CD4-positive, alpha-beta T cell treated with Interleukin-2 at 100 ng/mL for 4 hours (primary cell): ENCODE measurements around the gene SLAMF1.
"Not testable (repeated sequence)": the region's sequence is repeated elsewhere in the genome, so short reads cannot be mapped to it uniquely, and the experiment has no call there.

Experiments
- DNase-seq: peaks from one replicate; pipeline ENCODE4 v3.0.0-alpha.2; 2020; ENCODE audit warnings: low spot score

The SLAMF1 gene

DNA sequence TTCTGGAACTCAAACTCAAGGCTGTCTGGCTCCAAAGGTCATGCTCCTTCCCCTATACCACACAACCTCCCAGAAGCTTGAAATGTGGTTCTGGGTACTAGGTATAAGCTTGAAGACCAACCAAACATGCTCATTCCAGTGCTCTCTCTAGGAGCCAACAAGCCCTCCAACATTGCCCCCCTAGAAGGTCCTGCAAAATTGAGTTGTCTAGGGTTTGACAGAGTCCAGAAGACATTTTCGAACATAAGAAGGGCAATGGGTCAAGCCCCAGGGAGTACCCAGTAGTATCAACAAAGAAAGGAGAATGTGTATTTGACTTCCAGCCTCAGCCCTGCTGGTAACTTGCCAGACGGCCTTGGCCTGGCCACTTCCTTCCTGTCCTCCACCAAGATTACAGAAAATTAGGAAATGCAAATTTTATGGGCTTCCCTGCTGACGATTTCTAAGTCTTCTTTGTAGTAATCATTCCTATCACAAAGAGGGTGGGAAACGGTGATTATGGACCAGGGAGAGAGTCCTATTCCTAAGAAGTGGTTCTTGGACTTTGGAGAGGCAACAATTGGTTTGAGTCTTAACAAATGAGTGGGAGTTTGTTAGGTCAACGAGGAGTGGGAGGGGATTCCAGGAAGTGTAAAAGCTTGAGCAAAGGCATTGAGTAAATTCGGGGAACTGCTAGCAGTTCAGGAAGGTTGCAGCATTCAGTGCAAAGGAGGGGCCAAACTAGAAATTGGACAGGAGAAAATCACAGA is 18.7 kb upstream of the SLAMF1 start:
- no peak for DNase-seq

DNA sequence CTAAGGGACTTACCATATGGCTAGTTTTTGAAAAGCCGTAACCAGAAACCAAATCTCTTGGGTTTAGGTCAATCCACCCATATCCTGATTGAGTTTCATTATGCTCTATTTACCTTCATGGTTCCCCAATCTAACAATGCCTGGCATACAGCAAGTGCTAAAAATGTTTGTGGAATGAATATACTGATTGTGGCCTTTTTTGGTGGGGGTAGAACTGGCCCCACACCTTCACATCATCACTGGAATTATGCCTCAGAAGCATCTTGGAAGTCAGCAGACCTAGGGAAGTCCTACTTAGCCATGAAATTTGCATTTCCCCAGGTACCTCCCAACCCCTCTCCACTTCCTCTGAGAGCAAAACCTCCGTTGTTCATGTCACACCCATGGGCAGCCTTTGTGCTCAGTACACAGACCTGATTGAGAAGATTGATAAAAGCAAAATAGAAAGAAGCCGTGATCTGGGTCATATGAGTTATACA is 17.8 kb upstream of the SLAMF1 start:
- peak; percentile 61 for DNase-seq

DNA sequence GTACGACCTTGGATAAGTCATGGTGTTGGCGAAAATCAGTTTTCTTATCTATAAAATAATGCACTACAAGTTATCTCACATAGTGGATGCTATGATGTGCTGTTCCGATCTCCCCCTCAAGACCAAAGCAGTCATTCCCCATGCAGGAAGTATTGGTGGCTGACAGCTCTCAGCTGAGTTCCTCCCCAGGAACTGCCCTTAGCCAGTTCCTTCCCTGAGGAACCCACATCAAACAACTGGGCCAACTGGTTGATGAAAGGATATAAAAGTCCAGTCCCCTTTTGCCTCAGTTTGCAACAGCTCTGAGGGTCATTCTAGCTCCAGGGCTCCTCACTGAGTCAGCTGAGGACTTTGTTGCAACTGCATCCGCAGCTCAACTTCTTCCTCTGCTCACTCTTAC is 16.1 kb upstream of the SLAMF1 start:
- no peak for DNase-seq

DNA sequence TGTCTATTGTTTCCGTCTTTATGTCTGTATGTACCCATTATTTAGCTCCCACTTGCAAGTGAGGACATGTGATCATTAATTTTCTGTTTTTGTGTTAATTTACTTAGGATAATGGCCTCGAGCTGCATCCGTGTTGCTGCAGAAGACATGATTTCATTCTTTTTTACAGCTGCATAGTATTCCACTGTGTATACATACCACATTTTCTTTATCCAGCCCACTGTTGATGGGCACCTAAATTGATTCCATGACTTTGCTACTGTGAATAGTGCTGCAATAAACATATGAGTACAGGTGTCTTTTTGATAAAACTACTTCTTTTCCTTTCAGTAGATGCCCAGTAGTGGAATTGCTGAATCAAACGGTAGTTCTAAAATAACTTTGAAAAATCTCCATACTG is 12.7 kb upstream of the SLAMF1 start:
- no peak for DNase-seq

DNA sequence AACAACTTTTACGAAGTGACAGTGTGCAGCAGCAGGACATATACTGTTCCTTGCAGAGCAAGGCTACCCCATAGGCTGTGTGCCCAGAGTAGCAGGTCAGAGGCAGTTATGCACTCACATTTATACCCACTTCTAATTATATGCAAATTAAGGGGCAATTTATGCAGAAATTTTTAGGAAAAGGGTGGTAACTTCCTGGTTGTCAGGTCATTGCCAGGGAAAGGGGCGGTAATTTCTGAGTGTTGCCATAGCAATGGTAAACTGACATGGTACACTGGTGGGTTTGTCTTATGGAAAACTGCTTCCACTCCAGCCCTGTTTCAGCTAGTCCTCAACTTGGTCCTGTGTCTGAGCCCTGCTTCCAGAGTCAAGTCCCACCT is 12.0 kb upstream of the SLAMF1 start:
- no peak for DNase-seq

DNA sequence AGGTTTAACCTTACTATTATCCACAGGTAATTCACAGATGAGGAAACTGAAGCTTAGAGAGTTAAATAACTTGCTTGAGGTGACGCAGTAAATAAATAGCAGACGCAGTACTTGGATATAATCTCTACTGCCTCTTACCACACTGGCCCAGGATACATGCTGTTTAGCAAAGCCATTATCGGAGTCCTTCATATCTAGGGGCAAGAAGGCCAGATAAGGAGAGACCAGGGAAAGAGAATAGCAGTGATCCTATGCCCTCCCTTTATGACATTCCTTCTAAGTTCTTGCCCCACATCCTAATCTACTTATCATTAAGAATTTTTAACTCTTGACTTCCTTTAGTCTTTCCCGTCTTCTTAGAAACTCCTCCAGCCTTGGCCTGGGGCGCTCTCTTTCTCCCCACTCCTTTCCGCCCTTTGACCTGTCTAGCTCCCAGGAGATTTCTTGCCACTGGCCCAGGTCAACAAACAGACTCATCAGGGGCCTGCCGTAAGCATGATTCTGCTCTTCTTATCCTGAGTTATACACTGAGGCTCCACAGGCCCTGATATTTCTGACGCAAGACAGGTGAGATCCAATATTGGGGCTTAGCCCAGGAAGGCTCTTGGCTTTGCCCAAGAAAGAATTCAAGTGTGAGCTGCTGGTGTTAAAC is 11.4 kb upstream of the SLAMF1 start:
- no peak for DNase-seq

DNA sequence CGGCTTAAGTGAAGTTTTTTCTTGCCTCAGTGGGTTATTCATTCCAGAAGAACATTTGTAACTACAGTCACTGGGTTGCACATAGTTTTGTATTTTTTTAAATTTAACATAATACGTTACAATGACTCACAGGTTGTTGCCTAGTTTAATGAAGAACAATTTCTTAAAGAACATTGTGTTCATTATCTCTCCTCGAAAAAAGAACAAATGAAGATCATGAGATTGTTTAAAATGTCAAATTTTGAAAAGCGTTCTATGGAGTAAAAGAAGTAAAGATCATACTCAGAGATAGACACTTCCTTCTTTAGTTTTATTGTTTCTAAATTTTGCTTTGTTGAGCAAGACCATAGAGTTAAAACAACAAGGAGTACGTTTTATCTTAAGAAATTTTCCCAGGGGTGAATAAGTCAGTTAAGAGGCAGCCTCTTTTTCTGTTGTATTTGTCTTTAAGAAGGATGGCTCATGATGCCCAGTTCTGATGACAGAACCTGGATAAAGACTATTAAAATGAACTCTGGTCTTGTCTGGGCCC is 10.5 kb upstream of the SLAMF1 start:
- DNase-seq: no peak

DNA sequence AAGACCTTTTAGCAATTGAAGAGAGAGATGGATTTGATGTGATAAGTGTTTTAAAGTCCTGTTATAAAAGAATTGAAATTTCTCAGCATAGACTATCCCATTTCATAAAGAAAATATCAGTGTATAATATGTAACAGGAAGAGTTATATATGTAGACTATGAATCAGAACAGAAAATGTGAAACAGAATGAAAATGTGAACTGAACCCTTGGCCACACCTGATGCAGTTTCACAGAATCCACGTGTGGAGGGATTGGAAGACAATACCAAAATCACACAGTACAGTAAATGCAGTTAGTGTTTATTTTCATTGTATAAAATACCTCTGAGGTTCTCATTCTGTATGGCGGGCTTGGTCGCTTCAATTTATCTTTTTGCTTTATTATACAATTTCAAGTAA is 9.9 kb upstream of the SLAMF1 start:
- DNase-seq: no peak

DNA sequence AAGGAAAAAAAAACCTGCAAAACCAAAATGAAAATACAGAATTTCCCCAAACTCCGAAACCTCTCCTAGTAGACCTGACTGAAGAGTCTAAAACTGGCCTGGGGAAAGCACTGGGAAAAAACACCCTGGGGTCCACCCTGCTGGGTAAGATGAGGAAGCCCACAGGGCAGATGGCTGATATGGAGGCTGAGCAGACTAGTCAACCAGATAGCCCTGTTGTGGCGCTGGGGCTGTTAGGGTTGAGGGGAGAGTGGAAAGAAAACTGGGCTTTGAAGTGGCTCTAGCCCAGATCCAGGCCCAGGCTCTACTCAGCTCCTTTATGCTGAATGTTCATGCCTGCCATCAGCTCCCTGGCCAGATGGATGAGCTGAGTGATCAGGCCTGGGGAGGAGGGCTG is 6.8 kb upstream of the SLAMF1 start:
- DNase-seq: no peak

DNA sequence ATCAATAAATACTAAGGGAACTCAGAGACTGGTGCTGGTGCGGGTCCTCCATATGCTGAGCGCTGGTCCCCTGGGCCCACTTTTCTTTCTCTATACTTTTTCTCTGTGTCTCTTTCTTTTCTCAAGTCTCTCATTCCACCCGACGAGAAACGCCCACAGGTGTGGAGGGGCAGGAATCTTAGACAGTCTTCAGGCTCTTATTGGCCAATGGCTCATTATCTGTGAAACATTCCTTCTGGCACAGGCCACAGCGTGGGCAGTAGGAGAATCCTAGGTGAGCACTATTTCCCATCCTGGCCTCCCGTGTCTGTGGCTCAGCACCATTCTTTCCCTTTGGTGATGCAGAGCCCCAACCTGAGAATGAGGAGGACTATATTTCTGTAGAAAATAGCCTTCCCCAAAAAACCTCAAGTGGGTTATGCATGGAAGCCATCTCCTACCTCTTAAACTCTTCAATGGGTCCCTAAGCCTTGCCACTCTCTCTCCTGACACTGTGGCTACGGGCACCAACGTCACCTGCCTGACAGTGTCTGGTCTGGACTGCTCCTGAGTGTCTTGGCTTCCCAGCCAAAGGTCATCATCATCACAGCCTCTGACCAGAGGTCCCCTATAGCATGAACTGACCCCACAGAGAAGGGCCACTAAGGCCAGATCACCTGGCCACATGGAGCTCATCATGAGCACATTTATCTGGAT is 6.2 kb upstream of the SLAMF1 start:
- no peak for DNase-seq

DNA sequence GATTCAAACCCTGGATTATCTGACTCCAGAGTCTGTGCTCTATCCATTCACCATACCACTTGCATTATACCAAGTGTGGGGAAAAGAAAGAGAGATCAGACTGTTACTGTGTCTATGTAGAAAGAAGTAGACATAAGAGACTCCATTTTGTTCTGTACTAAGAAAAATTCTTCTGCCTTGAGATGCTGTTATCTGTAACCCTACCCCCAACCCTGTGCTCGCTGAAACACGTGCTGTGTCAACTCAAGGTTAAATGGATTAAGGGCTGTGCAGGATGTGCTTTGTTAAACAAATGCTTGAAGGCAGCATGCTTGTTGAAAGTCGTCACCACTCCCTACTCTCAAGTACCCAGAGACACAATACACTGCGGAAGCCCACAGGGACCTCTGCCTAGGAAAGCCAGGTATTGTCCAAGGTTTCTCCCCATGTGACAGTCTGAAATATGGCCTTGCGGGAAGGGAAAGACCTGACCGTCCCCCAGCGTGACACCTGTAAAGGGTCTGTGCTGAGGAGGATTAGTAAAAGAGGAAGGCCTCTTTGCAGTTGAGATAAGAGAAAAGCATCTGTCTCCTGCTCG is 5.3 kb upstream of the SLAMF1 start:
- not testable (repeated sequence) for DNase-seq

DNA sequence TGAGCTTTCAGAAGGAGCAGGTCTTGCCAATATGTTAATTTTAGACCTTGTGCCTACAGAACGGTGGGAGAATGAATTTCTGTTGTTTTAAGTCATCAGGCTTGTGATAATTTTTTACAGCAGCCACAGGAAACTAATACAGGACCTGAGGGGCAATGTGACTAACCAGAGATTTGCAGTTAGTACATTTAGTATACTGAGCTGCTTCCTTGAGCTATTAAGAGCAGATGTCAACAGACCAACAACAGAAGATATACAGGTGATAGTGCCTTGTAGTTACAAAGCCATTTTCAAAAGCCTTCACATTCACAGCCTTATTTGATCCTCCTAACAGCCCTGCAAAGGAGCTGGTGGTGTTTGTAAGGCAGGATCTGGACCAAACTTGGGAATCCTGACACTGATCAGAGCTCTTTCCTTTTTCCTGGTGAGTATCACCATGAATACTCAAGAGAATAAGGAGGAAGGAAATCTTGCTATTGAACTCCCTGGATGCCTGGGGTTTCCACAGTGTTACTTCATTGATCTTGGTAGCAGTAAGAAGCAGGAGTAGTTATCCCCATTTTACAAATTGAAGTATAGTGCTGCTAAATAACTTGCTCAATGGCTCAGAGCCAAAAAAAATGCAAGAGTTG is 4.7 kb upstream of the SLAMF1 start:
- DNase-seq: no peak

DNA sequence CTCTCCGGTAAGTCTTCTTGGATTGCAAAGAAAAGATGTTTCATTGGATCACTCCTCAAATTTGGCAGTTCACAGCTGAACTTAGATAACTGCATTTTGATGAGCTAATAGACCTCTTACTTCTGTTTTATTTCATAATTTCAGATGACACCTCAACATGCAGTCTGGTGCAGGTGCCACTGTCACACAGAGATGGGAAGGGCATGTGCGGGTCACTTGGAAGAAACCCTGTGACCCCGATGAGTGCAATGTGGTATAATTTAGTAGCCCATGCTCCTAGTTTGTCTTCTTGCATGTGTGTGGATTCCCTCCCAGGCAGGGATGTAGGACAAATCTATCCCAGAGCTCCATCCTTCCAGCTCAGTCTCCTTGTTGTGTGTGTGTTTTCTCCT is 481 bp upstream of the SLAMF1 start:
- DNase-seq: no peak

DNA sequence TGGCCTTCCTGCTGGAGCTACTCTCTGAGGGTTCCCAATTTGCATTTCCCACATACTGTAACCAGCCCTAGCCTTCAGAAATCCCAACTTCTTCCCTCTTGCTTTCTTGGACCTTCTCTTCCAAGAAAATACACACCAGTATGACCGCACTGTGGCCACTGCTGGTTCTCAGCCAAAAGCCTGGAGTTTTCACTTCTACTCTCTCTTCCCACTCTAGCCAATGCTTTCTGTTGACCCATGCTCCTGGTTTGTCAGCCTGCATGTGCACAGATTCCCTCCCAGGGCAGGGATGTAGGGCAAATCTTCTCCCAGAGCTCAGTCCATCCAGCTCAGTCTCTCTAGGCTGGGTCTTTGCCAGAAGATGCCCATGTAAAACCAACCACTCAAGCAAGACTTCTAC is 664 bp downstream of the SLAMF1 start:
- DNase-seq: no peak

DNA sequence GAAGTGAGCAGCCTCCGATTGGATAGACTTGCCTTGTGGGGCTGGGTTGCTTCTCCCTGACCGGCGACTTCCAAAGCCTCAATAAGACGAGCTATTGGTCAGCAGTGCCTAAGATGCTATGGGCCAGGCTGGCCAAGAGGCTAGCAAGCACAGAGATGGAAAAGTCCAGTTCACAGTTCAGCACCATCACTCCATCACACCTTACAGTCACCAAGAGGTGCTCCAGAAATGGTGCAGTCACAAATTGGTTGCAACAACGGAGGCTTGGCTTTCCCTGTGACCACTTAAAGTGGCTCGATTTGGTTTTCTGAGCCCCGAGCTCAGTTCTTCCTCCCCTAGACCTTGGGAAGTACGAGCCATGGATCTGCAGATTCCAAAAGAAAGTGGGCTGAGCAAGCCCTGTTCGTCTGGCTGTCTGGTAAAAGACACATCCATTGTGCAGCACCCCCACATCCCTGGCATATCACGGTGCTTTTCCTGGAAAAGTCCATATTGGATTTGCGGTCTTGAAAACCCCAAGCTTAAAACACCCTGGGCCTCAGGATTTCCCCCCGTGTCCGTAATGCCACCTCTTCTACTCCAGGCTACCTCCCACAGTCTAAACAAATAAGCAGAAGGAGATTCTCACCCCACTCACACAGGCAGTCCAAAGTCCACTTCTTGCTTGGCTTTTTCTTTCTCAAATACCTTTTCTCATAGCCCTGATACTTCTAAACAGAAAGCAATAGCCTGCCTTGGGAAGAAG is 1.3 kb downstream of the SLAMF1 start:
- DNase-seq: no peak

DNA sequence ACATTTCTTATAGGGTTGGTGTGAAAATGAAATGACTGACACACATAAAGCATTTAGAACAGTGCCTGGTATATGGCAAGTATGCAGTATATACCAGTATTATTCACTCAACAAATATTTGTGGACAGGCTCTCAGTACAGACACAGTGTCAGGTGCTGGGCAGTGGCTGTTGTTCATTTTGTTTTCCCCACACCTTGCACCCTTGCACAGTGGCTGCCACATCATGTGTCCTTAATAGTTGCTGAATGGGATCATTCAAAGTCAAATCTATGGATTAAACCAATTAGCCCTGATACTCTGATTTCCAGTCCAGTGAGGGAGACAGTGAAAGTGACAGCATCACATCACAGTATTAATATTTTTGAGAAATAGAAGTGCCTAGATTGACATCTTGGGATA is 2.4 kb downstream of the SLAMF1 start:
- no peak for DNase-seq

DNA sequence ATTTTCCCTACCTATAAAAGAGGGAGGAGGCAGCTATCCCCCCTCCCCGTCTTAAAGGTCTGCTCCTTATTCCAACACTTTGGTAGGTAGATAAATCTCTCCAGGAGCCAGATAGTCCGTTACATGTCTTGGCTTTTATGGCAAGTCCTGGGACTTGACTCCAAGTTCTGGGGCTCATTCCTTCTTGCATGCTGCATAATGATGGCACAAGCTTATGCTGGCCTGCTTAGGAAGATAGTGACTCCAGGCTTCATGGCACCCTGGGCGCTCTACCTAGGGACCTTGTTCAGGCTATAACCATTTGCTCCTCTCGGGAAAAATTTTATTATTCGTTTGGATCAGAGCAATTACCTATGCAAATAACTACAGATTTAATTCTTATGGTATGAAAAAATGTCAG is 3.7 kb downstream of the SLAMF1 start:
- DNase-seq: no peak

DNA sequence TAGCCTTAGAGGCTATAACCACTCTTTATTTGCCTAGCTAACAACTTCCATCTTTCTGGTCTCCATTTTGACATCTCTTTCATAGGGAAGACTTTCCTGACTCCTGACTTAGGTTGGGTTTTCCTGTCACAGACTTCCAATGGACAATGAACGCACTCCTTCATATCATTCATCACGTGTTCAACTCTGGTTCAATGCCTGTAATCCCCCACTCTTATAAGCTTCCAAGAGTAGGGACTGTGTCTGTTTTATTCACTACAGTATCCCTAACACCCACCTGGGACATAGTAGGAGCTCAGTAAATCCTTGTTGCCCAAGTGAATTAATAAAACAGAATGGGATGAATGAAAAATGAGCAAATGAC is 4.6 kb downstream of the SLAMF1 start:
- DNase-seq: no peak

DNA sequence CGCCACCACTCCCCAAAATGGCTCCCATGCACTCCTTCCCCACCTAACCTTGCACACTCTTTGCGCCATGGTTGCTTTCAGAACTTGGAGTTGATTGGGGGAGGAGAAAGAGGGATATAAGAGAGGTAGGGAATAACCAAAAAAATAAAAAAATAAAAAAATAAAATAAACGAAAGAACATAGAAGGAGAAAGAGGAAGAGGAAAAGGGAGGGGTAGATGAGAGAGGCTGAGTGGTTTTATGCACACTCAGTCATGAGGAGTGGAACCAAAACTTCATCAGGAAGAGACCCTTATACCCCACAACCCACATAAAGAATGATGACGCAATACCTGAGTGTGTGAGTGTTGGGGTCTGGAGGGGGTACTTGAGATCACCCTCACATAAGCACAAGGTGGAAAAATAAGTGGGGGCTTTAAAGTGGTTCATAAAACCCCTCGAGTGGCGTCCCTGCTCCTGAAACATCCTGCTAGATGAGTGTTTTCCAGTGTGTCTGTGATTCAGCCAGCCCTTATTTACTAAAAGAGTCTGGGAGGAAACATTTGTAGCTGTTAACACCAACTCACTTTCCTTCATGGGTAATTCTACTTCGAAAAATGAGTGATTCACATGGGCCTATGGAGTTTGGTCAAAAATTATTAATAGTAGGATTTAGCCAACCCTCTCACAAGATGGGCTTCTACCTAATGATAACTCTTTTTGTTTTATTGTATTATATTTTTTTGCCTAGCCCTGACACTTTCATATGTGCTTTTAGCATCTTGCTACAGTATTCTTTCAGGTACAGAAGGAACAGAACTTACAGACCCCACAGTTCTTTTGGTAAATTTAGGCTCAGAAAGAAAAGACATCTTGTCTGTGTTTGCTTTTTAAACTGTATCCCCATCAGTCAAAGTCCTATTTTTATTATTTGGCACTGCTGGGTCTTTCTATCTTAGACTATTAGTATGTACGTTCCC is 5.2 kb downstream of the SLAMF1 start:
- peak; percentile 48 for DNase-seq

DNA sequence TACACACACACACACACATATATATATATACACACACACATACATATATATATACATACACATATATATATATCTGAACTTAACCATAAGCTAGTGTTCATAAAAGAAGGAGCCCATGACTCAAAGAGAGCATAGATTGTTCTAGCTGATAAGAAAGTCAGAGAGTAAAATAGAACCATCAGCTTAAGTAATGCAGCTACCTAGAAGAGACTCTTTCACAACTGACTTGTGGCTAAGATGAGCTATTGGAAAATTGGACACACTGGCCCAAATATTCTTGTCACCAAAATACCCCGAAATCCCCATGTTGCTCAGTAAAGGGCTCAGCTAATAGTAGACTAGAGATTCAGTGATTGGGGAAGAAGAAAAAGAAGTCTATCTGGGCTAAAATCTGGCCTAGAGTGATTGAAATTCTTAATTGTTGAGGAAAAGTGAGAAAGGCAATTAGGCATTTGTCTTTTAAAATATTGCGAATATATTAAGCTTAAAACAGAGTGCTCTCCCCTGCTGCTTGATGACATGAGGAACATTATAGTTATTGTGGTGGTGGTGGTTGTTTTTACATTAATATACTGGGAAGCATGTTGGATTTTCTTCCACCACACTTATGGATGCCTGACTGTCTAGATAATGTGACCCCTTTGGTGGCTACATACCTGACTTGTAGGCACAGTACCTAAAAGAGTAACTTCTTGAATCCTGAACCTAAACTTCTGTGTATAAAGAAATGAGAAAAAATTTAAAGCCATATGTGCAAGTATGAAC is 6.3 kb downstream of the SLAMF1 start:
- peak; percentile 68 for DNase-seq
